ENCODE measurements around the gene ATP4B.

The ATP4B gene

GRCh38 chr13:113657851-113658741 is at the start of gene ATP4B:
TSS of gene ATP4B (minus strand) at chr13:113658198. CDS start at chr13:113658144, 54 bp downstream.
- no peak for DNase-seq

DNA sequence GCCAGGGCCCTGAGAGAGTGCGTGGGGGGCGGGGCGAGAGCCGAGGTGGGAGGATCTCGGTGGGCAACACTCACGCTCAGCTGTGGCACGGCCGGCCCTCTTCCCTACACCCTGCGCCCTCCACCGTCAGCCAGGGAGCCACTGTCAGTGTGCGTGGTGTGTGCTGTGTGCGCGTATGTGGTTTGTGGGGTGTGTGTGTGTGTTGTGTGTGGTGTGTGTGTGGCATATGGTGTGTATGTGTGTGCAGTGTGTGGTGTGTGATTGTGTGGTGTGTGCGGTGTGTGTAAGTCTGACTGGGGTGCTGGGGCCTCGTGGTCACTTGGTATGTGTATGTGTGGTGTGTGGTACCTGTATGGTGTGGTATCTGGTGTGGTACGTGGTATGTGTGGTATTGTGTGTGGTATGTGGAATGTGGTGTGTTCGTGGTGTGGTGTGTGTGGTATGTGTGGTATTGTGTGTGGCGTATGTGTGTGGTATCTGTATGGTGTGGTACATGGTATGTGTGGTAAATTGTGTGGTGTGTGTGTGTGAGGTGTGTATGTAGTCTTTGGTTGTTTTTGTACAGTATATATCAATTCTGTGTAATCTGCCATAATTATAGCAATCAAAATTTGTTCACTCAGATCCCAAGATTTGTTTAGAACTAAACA is 14.1 kb upstream of the ATP4B start:
- no peak for DNase-seq

DNA sequence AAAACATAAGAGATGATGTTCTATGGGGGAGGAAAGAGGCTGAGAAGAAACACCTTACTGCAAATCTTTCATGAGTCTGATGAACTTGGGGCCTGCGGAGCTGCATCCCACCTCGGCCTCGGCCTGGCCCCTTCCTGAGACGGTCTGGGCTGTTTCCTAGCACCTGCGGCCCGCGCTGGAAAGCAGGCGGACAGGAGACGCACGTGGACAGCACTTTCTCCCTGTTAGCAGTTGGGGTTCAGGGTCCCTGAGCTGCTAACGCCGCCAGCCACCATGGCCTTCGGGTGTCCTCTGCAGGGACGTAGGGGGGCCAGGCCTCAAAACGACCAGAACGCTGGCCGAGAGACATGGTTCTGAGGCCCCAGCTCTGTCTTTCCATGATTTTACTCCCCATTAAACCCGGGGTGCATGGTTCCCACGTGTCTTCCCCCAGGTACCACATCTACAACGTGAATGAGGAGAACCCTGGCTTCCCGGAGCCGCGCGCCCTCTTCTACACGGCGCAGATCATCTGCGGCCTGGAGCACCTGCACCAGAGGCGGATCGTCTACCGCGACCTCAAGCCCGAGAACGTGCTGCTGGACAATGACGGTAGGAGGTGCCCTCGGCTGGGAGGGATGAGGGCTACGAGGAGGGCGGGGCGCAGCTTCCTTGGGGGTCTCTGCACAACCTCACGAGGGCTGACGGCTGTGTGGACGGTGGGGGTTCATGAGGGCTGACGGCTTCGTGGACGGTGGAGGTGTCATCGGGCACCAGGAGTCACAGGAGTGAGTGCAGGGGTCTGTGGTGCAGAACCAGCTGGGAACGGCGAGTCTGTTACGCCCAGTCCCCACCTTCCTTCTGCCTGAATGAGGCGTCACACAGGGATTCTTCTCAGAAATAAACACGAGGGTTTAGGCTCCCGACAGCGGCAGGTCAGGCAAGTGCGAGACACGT is 13.3 kb upstream of the ATP4B start:
- DNase-seq: no peak

DNA sequence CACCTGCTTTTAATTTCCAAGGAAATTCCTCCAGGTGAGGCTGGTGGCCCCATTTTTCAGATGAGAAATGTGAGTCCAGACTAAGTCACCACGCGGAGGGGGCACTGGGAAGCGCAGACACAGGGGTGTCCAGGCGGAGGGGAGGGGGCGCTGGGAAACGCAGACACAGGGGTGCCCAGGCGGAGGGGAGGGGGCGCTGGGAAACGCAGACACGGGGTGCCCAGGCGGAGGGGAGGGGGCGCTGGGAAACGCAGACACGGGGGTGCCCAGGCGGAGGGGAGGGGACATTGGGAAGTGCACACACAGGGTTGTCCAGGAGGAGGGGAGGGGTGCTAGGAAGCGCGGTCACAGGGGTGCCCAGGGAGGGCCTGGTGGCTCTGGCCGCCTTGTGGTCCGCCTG is 12.5 kb upstream of the ATP4B start:
- DNase-seq: no peak

DNA sequence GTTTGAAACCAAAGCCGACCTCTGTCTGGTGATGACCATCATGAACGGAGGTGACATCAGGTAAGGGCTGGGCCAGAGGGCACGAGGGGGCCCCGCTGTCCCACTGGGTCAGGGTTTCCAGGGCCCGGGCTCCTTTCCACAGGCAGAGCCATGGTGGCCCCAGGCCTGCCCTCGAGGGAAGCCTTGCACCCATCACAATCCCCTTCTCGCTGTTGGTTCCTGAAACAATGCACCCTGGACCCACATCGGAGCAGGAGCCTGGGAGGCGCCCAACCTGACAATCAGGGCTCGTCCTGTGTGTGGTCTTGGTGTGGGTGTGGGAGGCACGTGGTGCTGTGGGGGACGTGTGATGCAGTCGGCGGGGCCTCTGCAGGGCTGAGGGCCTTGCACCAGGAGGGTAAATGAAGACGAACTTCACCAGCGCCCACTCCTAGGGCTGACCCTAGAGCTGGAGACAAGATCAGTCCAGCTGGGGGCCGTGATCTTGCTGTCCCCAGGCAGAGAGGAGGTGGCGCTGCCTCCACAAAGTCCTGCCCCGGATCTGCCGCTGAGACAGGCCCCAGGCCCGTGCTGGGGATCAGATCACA is 11.8 kb upstream of the ATP4B start:
- no peak for DNase-seq

DNA sequence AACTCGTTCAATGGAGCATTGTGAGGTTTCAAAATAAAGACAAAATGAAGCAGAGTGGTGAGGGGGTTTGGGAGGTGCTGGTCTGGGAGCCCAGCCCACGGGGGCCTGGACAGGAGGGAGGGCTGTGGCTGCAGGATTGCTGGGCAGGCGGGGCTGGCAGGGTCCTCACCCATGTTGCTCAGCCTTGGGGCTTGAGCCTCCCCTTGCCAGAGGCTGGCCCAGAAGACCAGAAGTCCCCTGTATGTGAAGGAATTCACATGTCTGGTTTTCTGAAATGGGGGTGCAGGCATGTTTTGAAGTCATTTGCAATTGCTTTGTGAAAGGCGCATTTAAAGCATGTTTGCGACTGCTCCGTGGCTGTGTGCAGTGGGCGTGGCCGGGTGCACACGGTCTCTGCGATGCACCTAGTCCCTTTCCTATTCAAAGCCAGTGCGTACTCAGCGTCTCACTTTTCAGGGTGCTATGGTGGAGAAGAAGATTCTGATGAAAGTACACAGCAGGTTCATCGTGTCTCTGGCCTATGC is 11.3 kb upstream of the ATP4B start:
- no peak for DNase-seq

DNA sequence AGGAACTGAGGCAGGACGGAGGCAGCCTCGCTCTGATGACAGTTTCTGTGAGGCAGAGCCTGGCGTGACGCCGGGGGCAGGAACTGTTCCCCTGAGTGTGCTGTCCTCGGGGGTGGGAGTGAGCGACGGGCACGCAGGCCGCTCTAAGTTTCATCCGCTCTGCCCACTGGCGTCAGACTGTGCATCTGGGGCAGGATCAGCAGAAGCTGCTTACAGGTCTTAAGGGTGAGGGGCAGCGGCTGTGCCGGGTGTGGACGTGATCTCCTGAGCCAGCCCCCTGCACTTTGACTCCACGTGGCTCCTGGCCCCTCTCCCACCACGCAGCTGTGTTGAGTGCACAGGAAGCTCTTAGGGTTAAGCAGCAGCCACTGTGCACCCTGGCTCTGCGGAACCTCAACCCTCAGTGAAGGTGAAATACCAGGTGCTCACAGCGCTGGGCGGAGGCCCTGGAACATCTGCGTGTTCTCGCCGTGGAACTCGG is 10.5 kb upstream of the ATP4B start:
- DNase-seq: no peak

DNA sequence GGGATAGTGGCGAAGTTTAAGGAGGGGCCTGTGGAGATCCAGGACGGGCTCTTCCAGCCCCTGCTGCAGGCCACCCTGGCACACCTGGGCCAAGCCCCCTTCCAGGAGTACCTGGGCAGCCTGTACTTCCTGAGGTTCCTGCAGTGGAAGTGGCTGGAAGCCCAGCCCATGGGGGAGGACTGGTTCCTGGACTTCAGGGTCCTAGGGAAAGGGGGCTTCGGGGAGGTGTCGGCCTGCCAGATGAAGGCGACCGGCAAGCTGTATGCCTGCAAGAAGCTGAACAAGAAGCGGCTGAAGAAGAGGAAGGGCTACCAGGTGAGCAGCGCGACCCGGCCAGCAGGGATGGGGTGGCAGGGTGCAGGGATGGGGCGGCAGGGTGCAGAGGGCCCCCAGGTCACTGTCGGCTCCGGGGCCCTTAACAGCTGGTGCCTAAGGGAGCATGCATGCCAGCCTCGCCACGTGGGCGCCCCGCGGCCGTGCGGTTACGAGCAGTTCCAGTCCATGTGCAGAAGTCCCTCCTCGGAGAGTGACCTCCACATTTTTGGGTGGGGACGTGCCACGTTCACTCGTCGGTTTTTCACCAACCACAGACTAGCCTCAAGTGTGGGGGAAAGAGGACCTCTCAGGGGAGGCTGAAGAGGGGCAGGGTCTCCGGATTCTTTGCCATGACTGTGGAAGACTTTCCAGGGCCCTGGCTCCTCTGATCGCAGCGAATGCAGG is 9.9 kb upstream of the ATP4B start:
- DNase-seq: no peak

- DNase-seq: no peak
These were observed 9.1 kb upstream of the ATP4B start, which contains the start of gene GRK1 for GRCh38 chr13:113666951-113667701. TSS of gene GRK1 (plus strand) at chr13:113667219. CDS start at chr13:113667387, 168 bp downstream.

GRCh38 chr13:113666329-113666670 is 8.3 kb upstream of the ATP4B start:
- DNase-seq: no peak

DNA sequence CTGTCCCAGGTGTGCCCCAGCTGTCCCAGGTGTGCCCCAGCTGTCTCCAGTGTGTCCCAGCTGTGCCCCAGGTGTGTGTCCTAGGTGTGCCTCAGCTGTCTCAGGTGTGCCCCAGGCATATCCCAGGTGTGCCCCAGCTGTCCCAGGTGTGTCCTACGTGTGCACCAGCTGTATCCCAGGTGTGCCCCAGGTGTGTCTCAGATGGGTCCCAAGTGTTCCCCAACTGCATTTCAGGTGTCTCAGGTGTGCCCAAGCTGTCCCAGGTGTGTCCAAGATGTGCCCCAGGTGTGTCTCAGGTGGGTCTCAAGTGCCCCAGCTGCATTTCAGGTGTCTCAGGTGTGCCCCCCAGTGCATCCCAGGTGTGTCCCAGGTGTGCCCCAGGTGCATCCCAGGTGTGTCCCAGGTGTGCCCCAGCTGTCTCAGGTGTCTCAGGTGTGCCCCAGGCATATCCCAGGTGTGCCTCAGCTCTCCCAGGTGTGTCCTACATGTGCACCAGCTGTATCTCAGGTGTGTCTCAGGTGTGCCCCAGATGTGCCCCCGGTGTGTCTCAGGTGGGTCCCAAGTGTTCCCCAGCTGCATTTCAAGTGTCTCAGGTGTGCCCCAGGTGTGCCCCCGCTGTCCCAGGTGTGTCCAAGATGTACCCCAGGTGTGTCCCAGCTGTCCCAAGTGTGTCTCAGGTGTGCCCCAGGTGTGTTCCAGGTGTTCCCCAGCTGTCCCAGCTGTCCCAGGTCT is 7.8 kb upstream of the ATP4B start:
- DNase-seq: no peak

DNA sequence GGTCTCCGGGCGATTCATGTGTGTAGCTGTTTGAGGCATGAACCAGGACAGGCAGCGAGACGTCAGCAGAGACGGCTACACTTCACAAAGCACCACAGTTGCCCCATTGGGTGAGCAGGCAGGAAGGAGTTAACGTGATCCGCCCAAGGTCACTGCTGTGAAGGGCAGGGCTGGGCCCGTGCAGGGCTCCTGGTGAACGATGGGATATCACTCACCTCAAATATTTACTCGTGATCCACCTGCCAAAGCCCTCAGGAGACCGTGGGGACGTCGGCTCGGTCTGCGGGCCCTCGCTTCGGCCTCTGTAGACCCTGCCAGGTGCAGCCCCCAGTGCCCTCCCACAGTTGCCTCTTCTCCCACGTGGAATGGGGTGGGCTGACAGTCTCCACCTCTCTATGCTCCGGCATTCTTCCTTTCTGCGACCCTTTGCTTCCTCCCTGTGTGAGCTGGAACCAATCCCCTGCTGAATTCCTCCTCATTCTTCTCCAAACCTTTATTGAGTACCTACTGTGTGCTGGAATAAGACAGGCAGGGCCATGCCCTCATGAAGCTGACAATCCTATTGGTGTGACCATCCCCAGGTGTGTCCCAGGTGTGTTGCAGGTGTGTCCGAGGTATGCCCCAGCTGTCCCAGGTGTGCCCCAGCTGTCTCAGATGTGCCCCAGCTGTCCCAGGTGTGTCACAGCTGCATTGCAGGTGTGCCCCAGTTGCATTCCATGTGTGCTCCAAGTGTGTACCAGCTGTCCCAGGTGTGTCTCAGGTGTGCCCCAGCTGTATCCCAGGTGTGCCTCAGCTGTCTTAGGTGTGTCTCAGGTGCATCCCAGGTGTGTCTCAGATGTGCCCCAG is 7.0 kb upstream of the ATP4B start:
- DNase-seq: no peak

GRCh38 chr13:113663934-113664333 is 5.9 kb upstream of the ATP4B start:
- DNase-seq: no peak

GRCh38 chr13:113661509-113661908 is 3.5 kb upstream of the ATP4B start:
- no peak for DNase-seq

DNA sequence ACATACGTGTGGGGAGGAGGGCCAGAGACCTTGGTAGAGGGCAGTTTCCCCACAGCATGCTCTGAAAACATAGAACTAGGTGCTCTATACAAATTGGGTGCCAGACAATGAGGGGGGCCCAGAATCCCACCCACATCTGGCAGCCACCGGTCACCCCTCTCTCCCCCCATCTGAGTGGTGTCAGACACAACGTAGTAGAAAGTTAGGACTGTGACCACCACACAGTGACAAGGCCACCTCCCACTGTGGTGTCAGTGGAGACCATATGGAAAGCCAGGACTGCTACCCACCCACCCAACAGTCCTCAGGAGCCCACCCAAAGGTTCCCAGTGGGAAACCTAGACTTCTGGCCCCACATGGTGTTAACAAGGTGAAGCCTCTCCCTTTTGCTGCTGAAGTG is 2.1 kb upstream of the ATP4B start:
- no peak for DNase-seq

- no peak for DNase-seq
These were observed 1.3 kb upstream of the ATP4B start for GRCh38 chr13:113659337-113659736.

- no peak for DNase-seq
These were observed 838 bp upstream of the ATP4B start for GRCh38 chr13:113658836-113659235.

DNA sequence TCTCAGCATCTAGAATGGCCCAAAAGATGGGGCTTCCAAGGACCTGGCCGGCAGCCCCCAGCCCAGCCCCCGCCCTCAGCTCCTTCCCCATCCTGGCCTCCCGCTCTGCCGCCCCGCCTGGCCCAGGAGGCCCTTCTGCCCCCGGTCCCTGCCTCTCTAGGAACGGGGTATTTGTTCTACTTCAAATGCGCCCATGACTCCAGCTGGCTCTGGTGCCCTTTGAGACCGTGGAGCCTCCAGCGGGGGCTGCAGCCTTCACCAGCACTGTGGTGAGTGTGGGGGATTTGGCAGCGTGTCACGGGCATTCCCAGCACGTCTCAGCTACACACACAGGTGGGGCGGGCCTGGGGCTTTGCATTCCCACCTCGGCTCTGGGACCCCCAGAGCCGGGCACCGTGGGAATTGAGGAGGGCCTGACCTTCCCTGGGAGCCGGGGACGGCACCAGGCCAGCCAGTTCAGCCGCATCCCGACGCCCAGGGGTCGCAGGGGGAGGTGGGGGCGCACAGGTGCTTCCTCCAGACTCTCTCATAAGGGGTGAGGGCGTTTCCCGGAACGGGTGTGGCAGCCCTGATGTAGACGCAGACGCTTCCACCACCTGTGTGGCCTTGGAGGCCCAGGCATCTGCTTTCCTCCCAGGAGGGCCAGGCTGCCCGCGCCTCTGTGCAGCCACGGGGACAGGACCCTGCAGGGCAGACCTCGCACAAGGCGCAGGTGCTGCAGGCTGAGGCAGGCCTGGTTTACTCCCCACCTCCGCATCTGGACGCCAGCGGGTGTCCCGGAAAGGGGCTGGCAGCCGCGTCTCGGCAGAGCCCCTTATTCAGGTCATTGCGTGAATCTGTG is 947 bp downstream of the ATP4B start:
- no peak for DNase-seq
